SK-N-MC (cell line): ENCODE measurements around the gene PDZD2.

Experiments
- EZH2 ChIP-seq: fragments of 200-600 bp; sonication (generic); IDR thresholded peaks from one replicate; pipeline ENCODE4 v1.6.1; 2017; ENCODE audit warnings: antibody characterized with exemption
- FOXP2 ChIP-seq: optimal IDR thresholded peaks from 2 replicates; pipeline ENCODE3; 2011; ENCODE audit warnings: mild to moderate bottlenecking, moderate library complexity; ENCODE audit not compliant: insufficient read depth; ENCODE audit errors: extremely low read length, control extremely low read depth
- POLR2AphosphoS5 ChIP-seq: IDR thresholded peaks from 2 replicates; pipeline ENCODE4 v1.6.1; 2012; ENCODE audit warnings: mild to moderate bottlenecking, low read depth, low read length, borderline replicate concordance

DNA sequence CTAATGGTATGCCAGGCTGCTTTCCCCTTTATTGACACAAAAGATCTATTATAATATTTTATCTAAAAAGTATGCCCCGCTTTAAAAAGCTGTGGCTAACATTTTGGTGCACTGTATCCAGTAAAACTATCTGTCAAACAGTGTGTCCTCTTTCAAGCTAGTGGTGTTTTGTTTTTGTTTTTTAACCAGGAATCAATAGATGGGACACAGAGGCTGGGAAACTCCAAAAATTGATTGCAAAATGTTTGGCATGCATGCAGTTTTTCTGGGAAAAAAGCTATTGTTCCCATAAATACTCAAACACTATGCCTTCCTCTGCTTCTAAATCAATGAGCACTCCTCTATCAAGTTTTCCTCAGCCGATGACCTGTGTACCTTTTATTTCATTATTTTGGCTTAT lies 34.3 kb upstream of the PDZD2 start:
- TF ChIP-seq EZH2 (no peak), POLR2AphosphoS5 (no peak), FOXP2 (no peak)
